H9 (cell line): ENCODE measurements around the gene OGFOD2. TPM values are rescaled to one million over a fixed set of nuclear protein-coding genes. Genes with fewer than 3 reads are reported as not detected.

Source experiments
- DNase-seq: peaks from one replicate; pipeline ENCODE4 v3.0.0-alpha.2; 2017
- H2AFZ ChIP-seq: one replicate; pipeline ENCODE4 v1.6.1; 2013; ENCODE audit warnings: mild to moderate bottlenecking, low read length, control low read depth, moderate library complexity
- H2AK5ac ChIP-seq: 2 replicates; pipeline ENCODE4 v1.6.1; 2013; ENCODE audit warnings: low read length, control low read depth, mixed read lengths; ENCODE audit not compliant: insufficient read length
- H2BK120ac ChIP-seq: one replicate; pipeline ENCODE4 v1.6.1; 2013; ENCODE audit warnings: low read depth, mild to moderate bottlenecking, low read length, control low read depth, inconsistent platforms; ENCODE audit not compliant: poor library complexity, severe bottlenecking
- H2BK12ac ChIP-seq: 2 replicates; pipeline ENCODE4 v1.6.1; 2013; ENCODE audit warnings: low read length, control low read depth, mixed read lengths, low read depth; ENCODE audit not compliant: insufficient read length
- H2BK15ac ChIP-seq: 2 replicates; pipeline ENCODE4 v1.6.1; 2013; ENCODE audit warnings: low read depth, low read length, control low read depth
- H2BK20ac ChIP-seq: one replicate; pipeline ENCODE4 v1.6.1; 2013; ENCODE audit warnings: low read depth, mild to moderate bottlenecking, low read length, control low read depth, inconsistent platforms; ENCODE audit not compliant: poor library complexity, severe bottlenecking
- H2BK5ac ChIP-seq: 2 replicates; pipeline ENCODE4 v1.6.1; 2013; ENCODE audit warnings: low read length, control low read depth, mixed read lengths; ENCODE audit not compliant: insufficient read length
- H3K14ac ChIP-seq: 2 replicates; pipeline ENCODE4 v1.6.1; 2013; ENCODE audit warnings: low read length, control low read depth; ENCODE audit not compliant: insufficient read depth
- H3K18ac ChIP-seq: 2 replicates; pipeline ENCODE4 v1.6.1; 2013; ENCODE audit warnings: low read depth, mild to moderate bottlenecking, mixed read lengths, low read length, control low read depth; ENCODE audit not compliant: insufficient read length
- H3K23ac ChIP-seq: 2 replicates; pipeline ENCODE4 v1.6.1; 2013; ENCODE audit warnings: low read length, control low read depth, mixed read lengths, low read depth; ENCODE audit not compliant: insufficient read length
- H3K23me2 ChIP-seq: 2 replicates; pipeline ENCODE4 v1.6.1; 2013; ENCODE audit warnings: low read depth, mild to moderate bottlenecking, mixed read lengths, low read length, control low read depth; ENCODE audit not compliant: insufficient read length, poor library complexity, severe bottlenecking
- H3K27ac ChIP-seq: 2 replicates; pipeline ENCODE4 v1.5.1; 2013; ENCODE audit warnings: low read length, control low read depth, mixed read lengths, low read depth; ENCODE audit not compliant: insufficient read length
- H3K27me3 ChIP-seq: 2 replicates; pipeline ENCODE4 v1.6.1; 2013; ENCODE audit warnings: low read length, control low read depth, inconsistent platforms; ENCODE audit not compliant: insufficient read depth
- H3K4ac ChIP-seq: 2 replicates; pipeline ENCODE4 v1.6.1; 2013; ENCODE audit warnings: low read depth, mild to moderate bottlenecking, control low read depth, inconsistent platforms, low read length, moderate library complexity
- H3K4me1 ChIP-seq: 2 replicates; pipeline ENCODE4 v1.6.1; 2013; ENCODE audit warnings: low read length, control low read depth, inconsistent platforms; ENCODE audit not compliant: insufficient read depth
- H3K4me2 ChIP-seq: 2 replicates; pipeline ENCODE4 v1.6.1; 2013; ENCODE audit warnings: low read length, control low read depth, mixed read lengths; ENCODE audit not compliant: insufficient read length, insufficient read depth
- H3K56ac ChIP-seq: 2 replicates; pipeline ENCODE4 v1.6.1; 2013; ENCODE audit warnings: low read depth, mild to moderate bottlenecking, mixed read lengths, low read length, control low read depth; ENCODE audit not compliant: insufficient read length
- H3K79me1 ChIP-seq: 2 replicates; pipeline ENCODE4 v1.6.1; 2013; ENCODE audit warnings: low read depth, mild to moderate bottlenecking, moderate library complexity, low read length, control low read depth, inconsistent platforms; ENCODE audit not compliant: insufficient read depth, poor library complexity, severe bottlenecking
- H3K79me2 ChIP-seq: 2 replicates; pipeline ENCODE4 v1.6.1; 2013; ENCODE audit warnings: low read length, control low read depth, inconsistent platforms; ENCODE audit not compliant: insufficient read depth
- H3K9ac ChIP-seq: 2 replicates; pipeline ENCODE4 v1.6.1; 2013; ENCODE audit warnings: low read length, control low read depth, mixed read lengths; ENCODE audit not compliant: insufficient read length; ENCODE audit errors: extremely low read depth
- H3K9me3 ChIP-seq: one replicate; pipeline ENCODE4 v1.6.1; 2013; ENCODE audit warnings: low read depth, low read length, inconsistent platforms; ENCODE audit not compliant: control insufficient read depth
- H3T11ph ChIP-seq: one replicate; pipeline ENCODE4 v1.6.1; 2013; ENCODE audit warnings: mild to moderate bottlenecking, low read length, control low read depth, inconsistent platforms
- H4K20me1 ChIP-seq: one replicate; pipeline ENCODE4 v1.6.1; 2013; ENCODE audit not compliant: control insufficient read depth, insufficient read length, insufficient read depth
- H4K5ac ChIP-seq: 2 replicates; pipeline ENCODE4 v1.6.1; 2013; ENCODE audit warnings: low read depth, mild to moderate bottlenecking, mixed read lengths, low read length, control low read depth; ENCODE audit not compliant: insufficient read length
- H4K8ac ChIP-seq: replicated peaks from 2 replicates; pipeline ENCODE4 v1.6.1; 2013; ENCODE audit warnings: low read length, control low read depth, mixed read lengths, low read depth; ENCODE audit not compliant: insufficient read length
- H4K91ac ChIP-seq: 2 replicates; pipeline ENCODE4 v1.6.1; 2013; ENCODE audit warnings: low read depth, mild to moderate bottlenecking, moderate library complexity, mixed read lengths, low read length, control low read depth; ENCODE audit not compliant: insufficient read length
- H3K27ac Mint-ChIP-seq, 3 experiments: 2 replicates in 2 of 3; 3 replicates in 1 of 3; pipeline ENCODE4 v1.8.0; 2020 to 2021; ENCODE audit warnings: mixed read lengths in 3 of 3, mild to moderate bottlenecking in 1 of 3, moderate library complexity in 1 of 3
- H3K27me3 Mint-ChIP-seq: 2 replicates; pipeline ENCODE4 v1.8.0; 2021; ENCODE audit warnings: low read depth, mild to moderate bottlenecking, moderate library complexity, mixed read lengths
- H3K36me3 Mint-ChIP-seq, 3 experiments: 2 replicates in 2 of 3; 3 replicates in 1 of 3; pipeline ENCODE4 v1.8.0; 2020 to 2021; ENCODE audit warnings: low read depth in 3 of 3, mixed read lengths in 3 of 3; ENCODE audit not compliant: insufficient read depth in 1 of 3
- H3K4me1 Mint-ChIP-seq, 2 experiments: 2 replicates each; pipeline ENCODE4 v1.8.0; 2020; ENCODE audit warnings: mixed read lengths in 2 of 2
- H3K4me3 Mint-ChIP-seq, 2 experiments: 2 replicates in 1 of 2; 3 replicates in 1 of 2; pipeline ENCODE4 v1.8.0; 2020 to 2021; ENCODE audit warnings: mild to moderate bottlenecking in 2 of 2, mixed read lengths in 2 of 2, moderate library complexity in 1 of 2
- H3K9me3 Mint-ChIP-seq, 2 experiments: 2 replicates in 1 of 2; 3 replicates in 1 of 2; pipeline ENCODE4 v1.8.0; 2020; ENCODE audit warnings: mild to moderate bottlenecking in 2 of 2, mixed read lengths in 2 of 2, moderate library complexity in 1 of 2
- WGBS: extraction: QIAGEN DNeasy Blood & Tissue Kit; methylation state at CpG from one replicate; pipeline ENCODE4 v1.1.7; 2013; ENCODE audit warnings: missing lambda C conversion rate, low lambda C conversion rate, mixed read lengths; ENCODE audit not compliant: insufficient read length; ENCODE audit errors: extremely low coverage; 5-methylcytosine and 5-hydroxymethylcytosine counted together
- total RNA-seq: library from RNA; stranded (reverse); gene quantifications from 2 replicates; pipeline ENCODE4 v1.2.1, GENCODE V29; 2021
- TF ChIP-seq, protein P1 (sequence below): fragments of 200-600 bp; sonication (generic); conservative IDR thresholded peaks from 3 replicates; pipeline ENCODE4 v1.8.0; 2021; ENCODE audit warnings: antibody characterized with exemption, mild to moderate bottlenecking

The OGFOD2 gene
- total RNA-seq, 1 experiment from 2014 or later, result 14.7 TPM

DNA sequence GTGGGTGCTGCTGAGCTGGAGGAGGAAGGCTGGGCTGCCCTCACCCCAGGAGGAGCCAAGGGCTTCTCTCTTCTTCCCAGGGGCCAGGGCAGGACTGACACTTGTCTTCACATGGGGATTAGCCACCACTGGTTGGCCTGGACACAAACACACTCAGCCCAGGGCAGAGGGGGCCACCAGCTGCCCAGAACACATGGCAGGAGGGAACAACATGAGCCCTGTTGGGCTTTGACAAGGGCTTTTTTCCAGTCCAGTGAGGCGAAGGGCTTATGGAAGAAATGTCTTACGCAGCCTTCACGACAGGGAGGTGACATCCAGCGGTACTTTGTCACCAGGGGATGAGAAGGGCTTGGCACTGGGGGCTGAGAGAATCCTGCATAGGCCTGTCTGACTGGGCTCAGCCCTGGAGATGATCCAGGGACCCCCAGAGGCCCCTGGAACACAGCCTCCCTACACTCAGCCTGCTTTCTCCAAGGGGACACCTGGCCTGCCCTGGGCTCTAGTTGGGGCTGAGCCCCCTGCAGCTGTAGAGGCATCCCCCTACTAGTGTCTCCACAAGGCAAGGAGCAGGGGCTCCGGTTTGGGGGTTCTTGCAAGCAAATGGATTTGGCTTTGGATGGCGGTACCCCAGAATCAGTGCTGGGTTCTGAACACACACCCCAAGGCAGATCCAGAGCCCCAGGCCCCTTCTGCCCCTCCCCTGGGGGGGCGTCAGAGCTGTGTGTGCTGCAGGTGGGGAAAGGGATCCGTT, 24.3 kb downstream of the OGFOD2 start:
- Histone ChIP-seq H3K9me3 (no peaks in the 10 kb centered on the region), H2BK20ac (no peak overlapping the region), H4K5ac (no peak overlapping the region), H2BK12ac (no peak overlapping the region), H3T11ph (no peak overlapping the region), H3K4me1 (no peaks in the 10 kb centered on the region), H3K14ac (no peak overlapping the region), H2AK5ac (no peak overlapping the region), H3K4me2 (no peak overlapping the region), H3K27ac (no peak overlapping the region), H3K23ac (no peak overlapping the region), H4K91ac (no peak overlapping the region), H2AFZ (no peak overlapping the region), H3K23me2 (no peaks in the 10 kb centered on the region), H3K4ac (no peak overlapping the region), H3K9ac (no peak overlapping the region), H2BK15ac (no peak overlapping the region), H4K20me1 (no peaks in the 10 kb centered on the region), H4K8ac (no peak overlapping the region), H2BK5ac (no peak overlapping the region), H3K56ac (no peak overlapping the region), H3K18ac (no peak overlapping the region), H3K79me1 (no peaks in the 10 kb centered on the region), H2BK120ac (no peak overlapping the region), H3K27me3 (no peaks in the 10 kb centered on the region), H3K79me2 (no peaks in the 10 kb centered on the region)
- no peaks in the 10 kb centered on the region for H3K36me3 Mint-ChIP-seq
- no peaks in the 10 kb centered on the region for H3K9me3 Mint-ChIP-seq
- no peaks in the 10 kb centered on the region for H3K4me1 Mint-ChIP-seq
- H3K4me3 Mint-ChIP-seq, result no peak overlapping the region
- WGBS, result no CpG with 5 or more reads among the region's 8 CpGs
- TF ChIP-seq, protein P1, sequence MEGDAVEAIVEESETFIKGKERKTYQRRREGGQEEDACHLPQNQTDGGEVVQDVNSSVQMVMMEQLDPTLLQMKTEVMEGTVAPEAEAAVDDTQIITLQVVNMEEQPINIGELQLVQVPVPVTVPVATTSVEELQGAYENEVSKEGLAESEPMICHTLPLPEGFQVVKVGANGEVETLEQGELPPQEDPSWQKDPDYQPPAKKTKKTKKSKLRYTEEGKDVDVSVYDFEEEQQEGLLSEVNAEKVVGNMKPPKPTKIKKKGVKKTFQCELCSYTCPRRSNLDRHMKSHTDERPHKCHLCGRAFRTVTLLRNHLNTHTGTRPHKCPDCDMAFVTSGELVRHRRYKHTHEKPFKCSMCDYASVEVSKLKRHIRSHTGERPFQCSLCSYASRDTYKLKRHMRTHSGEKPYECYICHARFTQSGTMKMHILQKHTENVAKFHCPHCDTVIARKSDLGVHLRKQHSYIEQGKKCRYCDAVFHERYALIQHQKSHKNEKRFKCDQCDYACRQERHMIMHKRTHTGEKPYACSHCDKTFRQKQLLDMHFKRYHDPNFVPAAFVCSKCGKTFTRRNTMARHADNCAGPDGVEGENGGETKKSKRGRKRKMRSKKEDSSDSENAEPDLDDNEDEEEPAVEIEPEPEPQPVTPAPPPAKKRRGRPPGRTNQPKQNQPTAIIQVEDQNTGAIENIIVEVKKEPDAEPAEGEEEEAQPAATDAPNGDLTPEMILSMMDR, result no peak
- no peaks in the 10 kb centered on the region; the same call in 1 of the 2 replicates for H3K27me3 Mint-ChIP-seq
- peak overlapping the region in 1 of 3 experiments; percentile 22; a peak in 2 of 7 replicates for H3K27ac Mint-ChIP-seq
- no peak for DNase-seq
